Neuronal stem cell (in vitro differentiated cells): ENCODE results near the gene ASB12.

ENCODE experiments used
- DNase-seq: peaks from one replicate; pipeline ENCODE4 v3.0.0-alpha.2; 2013; ENCODE audit warnings: low spot score
- H2AFZ ChIP-seq: one replicate; pipeline ENCODE4 v1.6.1; 2013; ENCODE audit warnings: mild to moderate bottlenecking, low read length, inconsistent platforms
- H2AK5ac ChIP-seq: 2 replicates; pipeline ENCODE4 v1.6.1; 2013; ENCODE audit warnings: low read depth, mild to moderate bottlenecking, inconsistent platforms, low read length, moderate library complexity, mixed read lengths
- H2BK120ac ChIP-seq: 2 replicates; pipeline ENCODE4 v1.6.1; 2013; ENCODE audit warnings: low read depth, mild to moderate bottlenecking, inconsistent platforms, low read length, moderate library complexity, mixed read lengths
- H2BK12ac ChIP-seq: one replicate; pipeline ENCODE4 v1.6.1; 2013; ENCODE audit warnings: low read length, inconsistent platforms
- H2BK15ac ChIP-seq: 2 replicates; pipeline ENCODE4 v1.6.1; 2013; ENCODE audit warnings: mild to moderate bottlenecking, low read length, inconsistent platforms, mixed read lengths
- H2BK5ac ChIP-seq: one replicate; pipeline ENCODE4 v1.6.1; 2013; ENCODE audit warnings: inconsistent platforms, mild to moderate bottlenecking, low read length, moderate library complexity
- H3K14ac ChIP-seq: one replicate; pipeline ENCODE4 v1.6.1; 2013; ENCODE audit warnings: low read length, inconsistent platforms
- H3K18ac ChIP-seq: 2 replicates; pipeline ENCODE4 v1.6.1; 2013; ENCODE audit warnings: low read length, inconsistent platforms
- H3K23ac ChIP-seq: 2 replicates; pipeline ENCODE4 v1.6.1; 2013; ENCODE audit warnings: low read depth, mild to moderate bottlenecking, mixed read lengths, low read length, inconsistent platforms; ENCODE audit not compliant: poor library complexity
- H3K27ac ChIP-seq: replicated peaks from 3 replicates; pipeline ENCODE4 v1.5.1; 2013; ENCODE audit warnings: low read length, inconsistent platforms
- H3K27me3 ChIP-seq, 3 experiments: 2 replicates each; pipeline ENCODE4 v1.6.1; 2013; ENCODE audit warnings: low read length in 3 of 3, mild to moderate bottlenecking in 2 of 3, inconsistent platforms in 1 of 3, low read depth in 1 of 3, mixed read lengths in 1 of 3, moderate library complexity in 1 of 3; ENCODE audit not compliant: control insufficient read depth in 3 of 3, insufficient read depth in 3 of 3
- H3K36me3 ChIP-seq, 2 donors: replicated peaks in 1 of 2; 2 replicates each; pipeline ENCODE4 v1.6.1; 2013; ENCODE audit warnings: low read length in 2 of 2; ENCODE audit not compliant: control insufficient read depth in 2 of 2, insufficient read depth in 2 of 2
- H3K4ac ChIP-seq: 2 replicates; pipeline ENCODE4 v1.6.1; 2013; ENCODE audit warnings: inconsistent platforms, mild to moderate bottlenecking, low read length, moderate library complexity
- H3K4me1 ChIP-seq, 2 donors: 1 replicate in 1 of 2; 2 replicates in 1 of 2; pipeline ENCODE4 v1.6.1; 2013; ENCODE audit warnings: low read length in 2 of 2, low read depth in 1 of 2; ENCODE audit not compliant: control insufficient read depth in 2 of 2, insufficient read depth in 1 of 2
- H3K4me2 ChIP-seq: one replicate; pipeline ENCODE4 v1.6.1; 2013; ENCODE audit warnings: mild to moderate bottlenecking, low read length, inconsistent platforms; ENCODE audit not compliant: insufficient read depth, poor library complexity, severe bottlenecking
- H3K4me3 ChIP-seq, 2 donors: 2 replicates each; pipeline ENCODE4 v1.5.1; 2013; ENCODE audit warnings: low read length in 2 of 2, mild to moderate bottlenecking in 2 of 2, inconsistent platforms in 1 of 2, moderate library complexity in 1 of 2
- H3K79me1 ChIP-seq: one replicate; pipeline ENCODE4 v1.6.1; 2013; ENCODE audit warnings: low read depth, mild to moderate bottlenecking, inconsistent platforms, low read length, moderate library complexity
- H3K9ac ChIP-seq: one replicate; pipeline ENCODE4 v1.6.1; 2013; ENCODE audit warnings: mild to moderate bottlenecking, low read depth, low read length, inconsistent platforms; ENCODE audit not compliant: poor library complexity
- H3K9me3 ChIP-seq, 2 donors: replicated peaks in 1 of 2; 2 replicates each; pipeline versions ENCODE3 to v1.6.1; 2013; ENCODE audit warnings: low read length in 2 of 2, mild to moderate bottlenecking in 2 of 2, inconsistent platforms in 1 of 2, low read depth in 1 of 2, mixed read lengths in 1 of 2, moderate library complexity in 1 of 2; ENCODE audit not compliant: control insufficient read depth in 2 of 2, insufficient read depth in 1 of 2
- H4K8ac ChIP-seq: one replicate; pipeline ENCODE4 v1.6.1; 2013; ENCODE audit warnings: low read depth, mild to moderate bottlenecking, inconsistent platforms, low read length, moderate library complexity
- H4K91ac ChIP-seq: one replicate; pipeline ENCODE4 v1.6.1; 2013; ENCODE audit warnings: low read length, low read depth, mild to moderate bottlenecking, inconsistent platforms; ENCODE audit not compliant: poor library complexity
- WGBS, 2 donors: extraction: QIAGEN DNeasy Blood & Tissue Kit; methylation state at CpG; one replicate each; pipeline ENCODE4 v1.1.7; 2013; ENCODE audit warnings: missing lambda C conversion rate in 2 of 2, mixed read lengths in 1 of 2; ENCODE audit not compliant: insufficient read length in 2 of 2, insufficient replicate concordance in 1 of 2; ENCODE audit errors: extremely low coverage in 2 of 2; 5-methylcytosine and 5-hydroxymethylcytosine counted together

Gene ASB12

DNA sequence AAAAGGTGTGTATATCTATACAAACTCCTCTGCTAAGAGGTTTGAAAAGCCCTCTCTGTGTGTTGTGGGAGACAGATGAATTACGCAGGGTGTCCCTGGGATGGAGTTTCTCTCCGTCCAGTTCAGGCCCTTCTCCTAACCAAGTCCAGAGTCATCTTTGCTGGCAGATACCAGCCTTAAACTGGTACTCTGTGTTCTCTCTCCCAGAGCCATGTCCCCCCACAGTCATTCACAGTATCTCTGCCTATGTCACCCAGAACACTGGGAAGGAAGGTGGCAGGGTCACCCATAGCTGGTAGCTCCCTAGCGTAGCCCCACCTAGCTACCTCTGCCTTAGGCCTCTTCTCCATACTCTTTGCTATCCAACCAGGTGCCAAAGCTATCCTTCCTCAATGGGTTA is 33.8 kb downstream of the ASB12 start:
- DNase-seq: no peak
- H2BK5ac ChIP-seq: no peak overlapping the region
- H3K4me1 ChIP-seq: no peaks in the 10 kb centered on the region
- H2AK5ac ChIP-seq: no peak overlapping the region
- no peak overlapping the region for H3K27ac ChIP-seq
- H3K27me3 ChIP-seq: no peaks in the 10 kb centered on the region
- no peak overlapping the region for H4K91ac ChIP-seq
- no peak overlapping the region for H3K14ac ChIP-seq
- H2BK12ac ChIP-seq: no peak overlapping the region
- H3K36me3 ChIP-seq: peaks cover 5 to 22% of the 10 kb centered on the region in 2 donors
- no peak overlapping the region for H3K9ac ChIP-seq
- H3K4me2 ChIP-seq: no peak overlapping the region
- no CpG with 5 or more reads among the region's 3 CpGs for WGBS, 2 donors
- no peak overlapping the region for H2BK120ac ChIP-seq
- no peak overlapping the region for H4K8ac ChIP-seq
- H3K4me3 ChIP-seq: no peak overlapping the region
- H2BK15ac ChIP-seq: no peak overlapping the region
- H3K79me1 ChIP-seq: peaks cover 2% of the 10 kb centered on the region
- no peak overlapping the region for H3K4ac ChIP-seq
- no peaks in the 10 kb centered on the region for H3K9me3 ChIP-seq
- H3K18ac ChIP-seq: no peak overlapping the region
- no peak overlapping the region for H2AFZ ChIP-seq
- H3K23ac ChIP-seq: no peak overlapping the region

DNA sequence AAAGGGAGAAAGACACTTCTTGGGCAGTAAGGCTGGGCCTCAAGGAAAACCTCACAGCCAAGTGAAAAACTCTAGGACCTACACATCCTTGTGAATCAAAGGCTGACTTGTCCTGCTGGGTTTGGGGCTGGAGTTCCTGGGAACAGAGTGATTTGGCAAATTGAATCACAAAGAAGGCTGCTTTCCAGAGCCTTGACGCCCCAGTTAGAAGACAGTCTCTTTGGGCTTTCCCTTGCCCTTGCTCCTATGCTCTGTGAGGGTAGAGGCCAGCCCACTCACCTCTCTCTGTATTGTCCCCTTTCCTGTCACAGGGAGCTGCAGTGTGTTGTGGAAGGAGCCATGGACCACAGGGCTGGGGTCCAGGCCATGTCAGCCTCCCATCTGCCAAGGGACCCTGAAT is 34.5 kb downstream of the ASB12 start:
- no peak overlapping the region for H3K23ac ChIP-seq
- no peaks in the 10 kb centered on the region for H3K9me3 ChIP-seq
- H4K91ac ChIP-seq: no peak overlapping the region
- no peaks in the 10 kb centered on the region for H3K27me3 ChIP-seq
- no peak overlapping the region for H3K14ac ChIP-seq
- no peak overlapping the region for H2BK12ac ChIP-seq
- H3K18ac ChIP-seq: no peak overlapping the region
- no peak overlapping the region for H3K27ac ChIP-seq
- H2AFZ ChIP-seq: no peak overlapping the region
- no peak overlapping the region for H4K8ac ChIP-seq
- H2BK15ac ChIP-seq: no peak overlapping the region
- no peaks in the 10 kb centered on the region for H3K79me1 ChIP-seq
- DNase-seq: no peak
- H2BK120ac ChIP-seq: no peak overlapping the region
- H2BK5ac ChIP-seq: no peak overlapping the region
- WGBS, 2 donors: no CpG with 5 or more reads among the region's 1 CpG
- no peak overlapping the region for H3K4ac ChIP-seq
- H3K4me1 ChIP-seq: no peaks in the 10 kb centered on the region
- H3K36me3 ChIP-seq: peaks cover 6 to 29% of the 10 kb centered on the region in 2 donors
- H2AK5ac ChIP-seq: no peak overlapping the region
- H3K4me2 ChIP-seq: no peak overlapping the region
- H3K9ac ChIP-seq: no peak overlapping the region
- no peak overlapping the region for H3K4me3 ChIP-seq

DNA sequence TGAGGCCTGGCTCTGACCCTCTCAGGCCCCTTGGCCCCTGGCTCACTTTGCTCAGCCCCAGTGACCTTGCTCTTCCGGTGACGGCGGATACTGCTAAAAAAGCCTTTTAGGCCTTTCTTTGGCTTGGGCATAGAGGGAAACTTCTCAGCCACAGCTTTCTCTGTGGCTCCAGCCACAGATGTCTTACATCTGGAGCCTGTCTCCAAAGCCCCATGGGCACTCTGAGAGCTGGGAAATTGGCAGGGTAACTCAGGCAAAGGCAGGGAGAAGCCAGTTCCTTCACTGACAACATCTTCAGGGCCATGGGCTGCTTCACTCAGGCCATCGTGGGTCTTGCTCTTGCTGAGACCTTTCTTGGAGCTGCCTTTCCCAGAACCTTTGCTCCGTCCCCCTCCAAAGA is 37.7 kb downstream of the ASB12 start:
- no peaks in the 10 kb centered on the region for H3K9me3 ChIP-seq
- no peak overlapping the region for H3K9ac ChIP-seq
- no peak overlapping the region for H3K27ac ChIP-seq
- no peak overlapping the region for H2AK5ac ChIP-seq
- H3K14ac ChIP-seq: no peak overlapping the region
- H3K4me2 ChIP-seq: no peak overlapping the region
- no peak overlapping the region for H3K23ac ChIP-seq
- no CpG with 5 or more reads among the region's 5 CpGs for WGBS, 2 donors
- H3K4ac ChIP-seq: no peak overlapping the region
- H3K36me3 ChIP-seq: peaks cover 8 to 46% of the 10 kb centered on the region in 2 donors
- H2BK5ac ChIP-seq: no peak overlapping the region
- H3K27me3 ChIP-seq: no peaks in the 10 kb centered on the region
- no peak overlapping the region for H4K91ac ChIP-seq
- H2BK120ac ChIP-seq: no peak overlapping the region
- no peak overlapping the region for H3K4me3 ChIP-seq
- no peak overlapping the region for H2BK15ac ChIP-seq
- H3K79me1 ChIP-seq: no peaks in the 10 kb centered on the region
- H2BK12ac ChIP-seq: no peak overlapping the region
- no peaks in the 10 kb centered on the region for H3K4me1 ChIP-seq
- H2AFZ ChIP-seq: no peak overlapping the region
- H4K8ac ChIP-seq: no peak overlapping the region
- H3K18ac ChIP-seq: no peak overlapping the region
- DNase-seq: no peak

DNA sequence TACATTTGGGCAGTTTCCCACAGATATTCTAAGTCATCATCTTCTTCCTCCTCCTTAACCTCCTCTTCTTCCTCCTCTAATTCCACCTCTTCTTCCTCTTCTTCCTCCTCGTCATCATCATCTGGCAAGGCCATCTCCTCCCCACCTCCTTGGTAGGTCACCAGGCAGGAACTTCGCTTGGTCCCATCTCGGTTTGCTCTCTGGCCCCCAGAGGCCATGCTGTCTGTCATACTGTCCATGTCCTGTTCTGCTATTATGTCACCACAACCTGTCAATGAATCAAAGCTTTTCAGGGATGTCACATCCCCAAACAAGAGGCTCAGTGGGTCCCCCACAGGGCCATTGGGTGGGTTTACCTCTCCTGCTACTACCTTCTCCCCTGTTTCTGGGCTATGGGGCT is 38.4 kb downstream of the ASB12 start:
- WGBS, 2 donors: 100% methylated on average over 1 of the region's 3 CpGs; no CpG with 5 or more reads in 1 of the 2 donors
- no peak overlapping the region for H3K27ac ChIP-seq
- no peaks in the 10 kb centered on the region for H3K79me1 ChIP-seq

More for the DNA sequence above, 38.4 kb downstream of the ASB12 start:
- no peak overlapping the region for H4K91ac ChIP-seq
- no peaks in the 10 kb centered on the region for H3K27me3 ChIP-seq
- no peak overlapping the region for H3K9ac ChIP-seq
- H2BK5ac ChIP-seq: no peak overlapping the region
- no peak overlapping the region for H3K14ac ChIP-seq
- H3K4me2 ChIP-seq: no peak overlapping the region
- no peaks in the 10 kb centered on the region for H3K4me1 ChIP-seq
- H3K36me3 ChIP-seq: peaks cover 8 to 52% of the 10 kb centered on the region in 2 donors
- no peak overlapping the region for H2BK15ac ChIP-seq
- no peak overlapping the region for H2BK120ac ChIP-seq
- no peak overlapping the region for H4K8ac ChIP-seq
- no peak overlapping the region for H2BK12ac ChIP-seq
- no peak overlapping the region for H3K18ac ChIP-seq
- H3K4ac ChIP-seq: no peak overlapping the region
- no peak overlapping the region for H2AK5ac ChIP-seq
- H3K9me3 ChIP-seq: no peaks in the 10 kb centered on the region
- no peak overlapping the region for H3K23ac ChIP-seq
- no peak overlapping the region for H2AFZ ChIP-seq
- DNase-seq: no peak
- no peak overlapping the region for H3K4me3 ChIP-seq
